MM.1S (cell line): ENCODE data around the gene UBE2Q2.

Source experiments
- CTCF ChIP-seq: fragments of 300-600 bp; sonication (generic); IDR thresholded peaks from 2 replicates; pipeline ENCODE4 v1.5.1; 2016; ENCODE audit warnings: antibody characterized with exemption, low read length, mixed read lengths
- EZH2 ChIP-seq: fragments of 300-600 bp; sonication (generic); optimal IDR thresholded peaks from 2 replicates; pipeline ENCODE3; 2017; ENCODE audit warnings: low read depth, mild to moderate bottlenecking, antibody characterized with exemption, low read length, mixed read lengths
- EZH2phosphoT487 ChIP-seq: fragments of 300-600 bp; sonication (generic); IDR thresholded peaks from 2 replicates; pipeline ENCODE4 v1.6.1; 2018; ENCODE audit warnings: antibody characterized with exemption, low read length

- TF ChIP-seq CTCF, result no peak
- no peak for TF ChIP-seq EZH2
- TF ChIP-seq EZH2phosphoT487, result no peak
Measured at GRCh38 chr15:75850708-75851107, 7.5 kb downstream of the UBE2Q2 start.
